K562 (cell line): ENCODE measurements around the gene RGS9. TPM values are rescaled to one million over a fixed set of nuclear protein-coding genes. Genes with fewer than 3 reads are reported as not detected.

ENCODE experiments used
- ATAC-seq: fragments of 200-7000 bp; cut with Tn5 transposase; 3 replicates; pipeline ENCODE4 v1.9.1; 2020; ENCODE audit warnings: moderate library complexity
- BruUV-seq: library from RNA; stranded (reverse); fragments of 400-500 nt; replicated peaks from 2 replicates; lab custom pipeline; 2021; lab: Mats Ljungman, UMichigan
- CTCF ChIA-PET: fragments of 300-600 bp; formaldehyde crosslinking; extraction: SDS; loops from one replicate; lab custom pipeline; 2021; ENCODE audit warnings: low intra/inter-chr PET ratio; lab: Yijun Ruan, JAX
- POLR2A ChIA-PET: fragments of 300-600, 350-650 bp; sonication (Branson Sonifier 250); formaldehyde crosslinking; extraction: SDS; loops from one replicate; lab custom pipeline; 2021; ENCODE audit warnings: antibody characterized with exemption, inconsistent platforms; lab: Yijun Ruan, JAX
- DNase-seq, 4 experiments: peaks; one replicate each; pipeline versions ENCODE4 v3.0.0 to v3.0.0-alpha.2; 2011 to 2018; ENCODE audit warnings: low spot score in 3 of 4, mixed read lengths in 3 of 4; ENCODE audit errors: extremely low read depth in 1 of 4
- FAIRE-seq: peaks from 2 replicates; lab custom pipeline; 2011; peaks lifted over from hg19 to GRCh38; lab: Jason Lieb, UNC
- H2AFZ ChIP-seq: 2 replicates; pipeline ENCODE4 v1.6.0; 2011; ENCODE audit warnings: low read depth, low read length, control low read depth, inconsistent platforms
- H3K27ac ChIP-seq: fragments of 200-600 bp; 3 replicates; pipeline ENCODE4 v1.8.0; 2011; ENCODE audit warnings: low read depth, mild to moderate bottlenecking, control low read depth, inconsistent platforms, low read length, moderate library complexity, mixed read lengths; ENCODE audit errors: extremely low read depth
- H3K27me3 ChIP-seq, 2 experiments: fragments of 300-600 bp in 1 of 2; 2 replicates in 1 of 2; 3 replicates in 1 of 2; pipeline versions ENCODE4 v1.6.0 to v1.8.0; 2011; ENCODE audit warnings: inconsistent platforms in 2 of 2, low read length in 2 of 2, mild to moderate bottlenecking in 1 of 2, mixed read lengths in 1 of 2, moderate library complexity in 1 of 2; ENCODE audit not compliant: control insufficient read depth in 2 of 2, insufficient read depth in 2 of 2
- H3K36me3 ChIP-seq: fragments of 300-600 bp; 3 replicates; pipeline ENCODE4 v1.8.0; 2011; ENCODE audit warnings: mild to moderate bottlenecking, low read length, inconsistent platforms; ENCODE audit not compliant: control insufficient read depth, insufficient read depth
- H3K4me1 ChIP-seq, 2 experiments: fragments of 200-600 bp in 1 of 2; replicated peaks in 1 of 2; 2 replicates in 1 of 2; 3 replicates in 1 of 2; pipeline versions ENCODE4 v1.5.1 to v1.8.0; 2011; ENCODE audit warnings: inconsistent platforms in 2 of 2, low read length in 2 of 2, mild to moderate bottlenecking in 1 of 2, mixed read lengths in 1 of 2, moderate library complexity in 1 of 2; ENCODE audit not compliant: control insufficient read depth in 2 of 2, insufficient read depth in 2 of 2
- H3K4me2 ChIP-seq: 2 replicates; pipeline ENCODE4 v1.6.1; 2011; ENCODE audit warnings: low read length, control low read depth, inconsistent platforms, mixed read lengths; ENCODE audit not compliant: insufficient read depth
- H3K4me3 ChIP-seq: fragments of 200-600 bp; sonication (generic), shearing (Covaris generic); 2 replicates; pipeline ENCODE4 v1.5.1; 2016; ENCODE audit warnings: control low read depth, inconsistent platforms
- H3K79me2 ChIP-seq: fragments of 200-600 bp; 3 replicates; pipeline ENCODE4 v1.8.0; 2011; ENCODE audit warnings: low read length, inconsistent platforms; ENCODE audit not compliant: control insufficient read depth, insufficient read depth
- H3K9ac ChIP-seq, 2 experiments: 2 replicates each; pipeline versions ENCODE4 v1.6.0 to v1.6.1; 2011; ENCODE audit warnings: low read depth in 2 of 2, low read length in 2 of 2, control low read depth in 1 of 2, inconsistent platforms in 1 of 2, mild to moderate bottlenecking in 1 of 2, mixed read lengths in 1 of 2; ENCODE audit not compliant: insufficient read depth in 1 of 2
- H3K9me1 ChIP-seq: one replicate; pipeline ENCODE4 v1.6.0; 2011; ENCODE audit warnings: inconsistent platforms, mild to moderate bottlenecking, low read length, moderate library complexity; ENCODE audit not compliant: control insufficient read depth, insufficient read depth
- H3K9me3 ChIP-seq: replicated peaks from 2 replicates; pipeline ENCODE4 v1.5.1; 2011; ENCODE audit warnings: low read depth, low read length, inconsistent platforms; ENCODE audit not compliant: control insufficient read depth, insufficient read depth
- H4K20me1 ChIP-seq: replicated peaks from 2 replicates; pipeline ENCODE4 v1.6.1; 2011; ENCODE audit warnings: low read length, inconsistent platforms, mixed read lengths; ENCODE audit not compliant: control insufficient read depth, insufficient read depth
- HSF4 ChIP-seq: fragments of 250-450 bp; sonication (Bioruptor Pico); IDR thresholded peaks from 2 replicates; pipeline ENCODE4 v2.1.2; 2022; ENCODE audit warnings: mild to moderate bottlenecking, moderate library complexity, borderline replicate concordance
- MBD2 ChIP-seq: sonication (generic); IDR thresholded peaks from 2 replicates; pipeline ENCODE4 v1.6.1; 2016; ENCODE audit warnings: low read depth, borderline replicate concordance
- MEF2D ChIP-seq: conservative IDR thresholded peaks from 2 replicates; pipeline ENCODE4 v1.6.1; 2016; ENCODE audit warnings: low read depth, missing genetic modification characterization, missing compliant biosample characterization
- POLR2G ChIP-seq: fragments of 200-400 bp; formaldehyde crosslinking; IDR thresholded peaks from 2 replicates; pipeline ENCODE4 v1.6.1; 2017; ENCODE audit warnings: low read depth, mild to moderate bottlenecking, antibody characterized with exemption, low read length, moderate library complexity
- POLR2H ChIP-seq: IDR thresholded peaks from 2 replicates; pipeline ENCODE4 v1.6.1; 2016; ENCODE audit warnings: missing genetic modification characterization, low read depth, mild to moderate bottlenecking, control low read depth, missing compliant biosample characterization, moderate library complexity
- RFX1 ChIP-seq: fragments of 450-650 bp; IDR thresholded peaks from 2 replicates; pipeline ENCODE4 v1.6.1; 2016; ENCODE audit warnings: mild to moderate bottlenecking, moderate library complexity
- SIRT6 ChIP-seq: IDR thresholded peaks from one replicate; pipeline ENCODE4 v1.6.1; 2012; ENCODE audit warnings: low read depth, mild to moderate bottlenecking, control low read depth, inconsistent platforms, low read length, moderate library complexity
- WGBS: fragments of 100-300 bp; shearing (Covaris generic); methylation state at CpG from one replicate; pipeline ENCODE4 v1.1.6; 2016; ENCODE audit warnings: low coverage, mixed read lengths; ENCODE audit not compliant: insufficient coverage; ENCODE audit errors: missing lambda C conversion rate; 5-methylcytosine and 5-hydroxymethylcytosine counted together
- in situ Hi-C: fragments of 300-500 bp; cut with MboI; formaldehyde crosslinking; loops from 4 replicates; pipeline ENCODE4 v1.15.0; 2018; ENCODE audit warnings: inconsistent platforms, mixed read lengths
- intact Hi-C: fragments of 100-400 bp; cut with micrococcal nuclease; formaldehyde crosslinking; loops from 2 replicates; pipeline ENCODE4 v1.14.2; 2022
- polyA plus RNA-seq, 8 experiments: library from polyadenylated mRNA; depleted of rRNA in 4 of 8; stranded (reverse) in 5 of 8; unstranded in 3 of 8; fragments of >200 nt; fragmentation: Nextera tagmentation in 2 of 8; fragmentation: Illumina TruSeq in 1 of 8; extraction: Ambion mirVana in 2 of 8; extraction: Trizol in 1 of 8; gene quantifications; 2 replicates each; pipeline versions ENCODE4 v1.2.1 to v1.2.3, GENCODE V29; 2011 to 2014; ENCODE audit warnings: inconsistent platforms in 1 of 8, missing spikeins in 1 of 8
- total RNA-seq, 7 experiments: library from RNA; depleted of rRNA in 6 of 7; stranded (reverse); fragments of >200 nt in 6 of 7; fragmentation: Illumina TruSeq in 2 of 7; extraction: Trizol in 2 of 7; gene quantifications; 2 replicates each; pipeline versions ENCODE4 v1.2.1 to v1.2.3, GENCODE V29; 2011 to 2021; ENCODE audit warnings: low replicate concordance in 1 of 7
- TF ChIP-seq, protein P1 (sequence below): fragments of 250-450 bp; sonication (Bioruptor Pico); IDR thresholded peaks from 2 replicates; pipeline ENCODE4 v1.8.0; 2022; ENCODE audit warnings: inconsistent platforms, mild to moderate bottlenecking, moderate library complexity, borderline replicate concordance
- TF ChIP-seq, protein P2 (sequence below): sonication (generic); formaldehyde crosslinking; IDR thresholded peaks from 2 replicates; pipeline ENCODE4 v1.8.0; 2022; ENCODE audit warnings: mild to moderate bottlenecking, missing genetic modification reagents

Gene RGS9
- total and polyA plus RNA-seq, 9 of the 15 experiments (the other 6 are each of a cell fraction or from before 2014, with no cell fraction given), result 0.18 to 1.4 (median 0.55) TPM

DNA sequence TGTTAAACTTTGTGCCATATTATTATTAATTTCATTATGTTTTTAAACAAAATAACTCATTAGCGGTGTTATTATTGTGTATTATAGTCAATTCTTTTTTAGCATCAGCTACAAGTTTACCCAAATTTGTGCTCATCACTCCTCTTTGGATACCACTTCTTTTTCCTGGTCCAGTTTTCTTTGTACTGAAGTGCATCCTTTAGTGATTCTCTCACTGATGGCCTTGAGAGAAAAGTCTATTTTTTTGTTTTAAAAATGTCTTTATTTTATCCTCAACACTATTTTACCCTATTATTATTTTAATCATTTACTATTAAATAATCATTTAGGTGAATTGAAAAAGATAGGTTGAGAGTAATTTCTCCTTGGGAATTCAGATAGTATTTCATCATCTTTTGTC, 99.2 kb downstream of the RGS9 start (continued):
- TF ChIP-seq POLR2H (tag), result no peak
- TF ChIP-seq, all 486 proteins: peak for 3

DNA sequence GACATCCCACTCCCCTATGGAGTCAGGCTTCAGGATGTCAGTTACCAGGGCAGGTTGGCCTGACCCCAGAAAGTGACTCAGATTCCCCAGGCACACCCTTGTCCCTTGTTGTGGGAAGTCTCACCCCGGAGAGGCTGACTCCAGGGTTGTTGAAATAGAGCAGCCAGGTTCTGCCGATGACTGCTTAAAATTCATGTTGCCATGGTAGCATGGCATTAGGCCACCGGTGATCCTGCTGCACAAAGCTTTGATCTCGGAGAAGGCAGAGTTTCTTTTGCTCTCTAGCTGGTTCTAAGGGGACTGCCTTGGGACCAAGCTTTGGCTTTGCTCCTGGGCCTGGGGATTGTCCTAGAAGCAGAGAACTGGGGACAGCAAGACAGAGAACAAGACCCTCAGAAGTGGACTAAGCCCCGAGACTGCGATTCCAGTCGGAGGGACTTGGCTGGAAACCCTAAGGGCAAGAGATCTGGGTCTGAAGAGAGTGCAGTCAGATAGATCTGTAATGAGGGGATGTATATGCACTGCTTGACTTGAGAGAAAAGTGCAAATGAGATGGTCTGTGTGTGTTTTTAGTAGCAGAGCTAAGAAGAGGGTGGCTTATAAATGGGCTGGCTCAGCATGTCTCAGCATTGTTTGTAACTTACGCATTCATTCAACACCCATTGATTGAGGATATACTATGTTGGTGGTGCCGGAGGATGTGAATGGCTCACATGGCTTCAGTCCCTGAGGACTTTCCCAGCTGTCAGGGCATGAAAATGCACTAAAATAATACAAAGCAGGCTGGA, 106.9 kb downstream of the RGS9 start:
- ChIA-PET POLR2A (interaction anchor here (0.5 kb wide), 1 partner anchor 1956 kb away, joined by 3 read pairs; no protein-coding TSS in a partner anchor), CTCF (no interaction called here)
- Histone ChIP-seq H3K9me3 (no peaks in the 10 kb centered on the region), H3K4me2 (no peak overlapping the region), H3K4me1 (no peaks in the 10 kb centered on the region), H3K27me3 (peaks cover 15 to 34% of the 10 kb centered on the region in 2 experiments; a peak in 4 of 5 replicates), H3K4me3 (no peak overlapping the region), H3K9ac (no peak overlapping the region), H4K20me1 (no peaks in the 10 kb centered on the region), H3K27ac (no peak overlapping the region), H2AFZ (no peak overlapping the region), H3K36me3 (no peaks in the 10 kb centered on the region), H3K9me1 (no peaks in the 10 kb centered on the region), H3K79me2 (no peaks in the 10 kb centered on the region)
- FAIRE-seq (no peak), ATAC-seq (no peak), DNase-seq (no peak)
- no TSS peak for BruUV-seq
- in situ Hi-C loops (no loop called here), intact Hi-C loops (no loop called here)
- TF ChIP-seq, protein P1, sequence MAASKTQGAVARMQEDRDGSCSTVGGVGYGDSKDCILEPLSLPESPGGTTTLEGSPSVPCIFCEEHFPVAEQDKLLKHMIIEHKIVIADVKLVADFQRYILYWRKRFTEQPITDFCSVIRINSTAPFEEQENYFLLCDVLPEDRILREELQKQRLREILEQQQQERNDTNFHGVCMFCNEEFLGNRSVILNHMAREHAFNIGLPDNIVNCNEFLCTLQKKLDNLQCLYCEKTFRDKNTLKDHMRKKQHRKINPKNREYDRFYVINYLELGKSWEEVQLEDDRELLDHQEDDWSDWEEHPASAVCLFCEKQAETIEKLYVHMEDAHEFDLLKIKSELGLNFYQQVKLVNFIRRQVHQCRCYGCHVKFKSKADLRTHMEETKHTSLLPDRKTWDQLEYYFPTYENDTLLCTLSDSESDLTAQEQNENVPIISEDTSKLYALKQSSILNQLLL, result no peak
- TF ChIP-seq SIRT6 (no peak), HSF4 (no peak), MBD2 (no peak), MEF2D (tag) (no peak), POLR2G (no peak), RFX1 (peak; percentile 28; the same call in 1 of the 2 replicates)
- TF ChIP-seq, protein P2, sequence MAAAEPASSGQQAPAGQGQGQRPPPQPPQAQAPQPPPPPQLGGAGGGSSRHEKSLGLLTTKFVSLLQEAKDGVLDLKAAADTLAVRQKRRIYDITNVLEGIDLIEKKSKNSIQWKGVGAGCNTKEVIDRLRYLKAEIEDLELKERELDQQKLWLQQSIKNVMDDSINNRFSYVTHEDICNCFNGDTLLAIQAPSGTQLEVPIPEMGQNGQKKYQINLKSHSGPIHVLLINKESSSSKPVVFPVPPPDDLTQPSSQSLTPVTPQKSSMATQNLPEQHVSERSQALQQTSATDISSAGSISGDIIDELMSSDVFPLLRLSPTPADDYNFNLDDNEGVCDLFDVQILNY (CRISPR knock-in tag), result no peak
- 1% methylated on average over 8 of the region's 9 CpGs for WGBS
